Gastroesophageal sphincter (tissue), 3 donors: Measurements from ENCODE around the gene CEP72.

ENCODE experiments used
- POLR2A ChIP-seq, 2 donors: fragments of 450-650 bp; IDR thresholded peaks; one replicate each; pipeline ENCODE4 v1.6.1; 2017; ENCODE audit warnings: antibody characterized with exemption in 2 of 2, mild to moderate bottlenecking in 2 of 2, moderate library complexity in 1 of 2
- POLR2AphosphoS5 ChIP-seq: sonication (generic); formaldehyde crosslinking; IDR thresholded peaks from one replicate; pipeline ENCODE4 v1.6.1; 2017; ENCODE audit warnings: antibody characterized with exemption
- TF ChIP-seq, protein P1 (sequence below), 4 experiments: fragments of 200-600 bp in 2 of 4; fragments of 450-650 bp in 2 of 4; sonication (generic) in 1 of 4; IDR thresholded peaks; one replicate each; pipeline ENCODE4 v1.5.1; 2017 to 2019; ENCODE audit warnings: antibody characterized with exemption in 4 of 4, mild to moderate bottlenecking in 2 of 4, moderate library complexity in 2 of 4

DNA sequence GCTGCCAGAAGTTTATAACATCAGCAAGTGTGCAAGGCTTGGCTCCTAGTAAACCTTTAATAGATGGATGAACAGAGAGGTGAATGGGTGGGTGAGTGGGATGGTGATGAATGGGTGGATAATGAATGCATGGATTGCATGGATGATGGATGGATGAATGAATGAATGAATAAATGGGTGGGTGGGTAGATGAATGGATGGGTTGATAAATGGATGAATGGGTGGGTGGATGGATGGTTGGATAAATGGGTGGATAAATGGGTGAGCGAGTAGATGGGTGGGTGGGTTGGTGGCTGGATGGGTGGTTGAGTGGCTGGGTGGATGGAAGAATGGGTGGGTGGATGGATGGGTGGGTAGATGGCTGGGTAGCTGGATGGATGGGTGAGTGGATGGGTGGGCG lies 28.5 kb upstream of the CEP72 start:
- TF ChIP-seq, protein P1, sequence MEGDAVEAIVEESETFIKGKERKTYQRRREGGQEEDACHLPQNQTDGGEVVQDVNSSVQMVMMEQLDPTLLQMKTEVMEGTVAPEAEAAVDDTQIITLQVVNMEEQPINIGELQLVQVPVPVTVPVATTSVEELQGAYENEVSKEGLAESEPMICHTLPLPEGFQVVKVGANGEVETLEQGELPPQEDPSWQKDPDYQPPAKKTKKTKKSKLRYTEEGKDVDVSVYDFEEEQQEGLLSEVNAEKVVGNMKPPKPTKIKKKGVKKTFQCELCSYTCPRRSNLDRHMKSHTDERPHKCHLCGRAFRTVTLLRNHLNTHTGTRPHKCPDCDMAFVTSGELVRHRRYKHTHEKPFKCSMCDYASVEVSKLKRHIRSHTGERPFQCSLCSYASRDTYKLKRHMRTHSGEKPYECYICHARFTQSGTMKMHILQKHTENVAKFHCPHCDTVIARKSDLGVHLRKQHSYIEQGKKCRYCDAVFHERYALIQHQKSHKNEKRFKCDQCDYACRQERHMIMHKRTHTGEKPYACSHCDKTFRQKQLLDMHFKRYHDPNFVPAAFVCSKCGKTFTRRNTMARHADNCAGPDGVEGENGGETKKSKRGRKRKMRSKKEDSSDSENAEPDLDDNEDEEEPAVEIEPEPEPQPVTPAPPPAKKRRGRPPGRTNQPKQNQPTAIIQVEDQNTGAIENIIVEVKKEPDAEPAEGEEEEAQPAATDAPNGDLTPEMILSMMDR (IDR thresholded peaks at IDR 0.05), result no peak
- TF ChIP-seq POLR2A (IDR thresholded peaks at IDR 0.05), result no peak
- TF ChIP-seq POLR2AphosphoS5, result no peak
